HepG2 (cell line): Measurements from ENCODE around the gene NECTIN2. TPM values are rescaled to one million over a fixed set of nuclear protein-coding genes. Genes with fewer than 3 reads are reported as not detected.

Experiments
- AKAP8 ChIP-seq: sonication (generic); formaldehyde crosslinking; IDR thresholded peaks from 2 replicates; pipeline ENCODE4 v1.5.1; 2020; ENCODE audit warnings: mild to moderate bottlenecking, missing genetic modification reagents
- AKNA ChIP-seq: sonication (generic); formaldehyde crosslinking; IDR thresholded peaks from 2 replicates; pipeline ENCODE4 v1.4.0; 2020; ENCODE audit warnings: missing genetic modification reagents, borderline replicate concordance
- ATF7 ChIP-seq, 2 experiments: fragments of 450-650 bp in 1 of 2; sonication (generic) in 1 of 2; formaldehyde crosslinking in 1 of 2; IDR thresholded peaks; 2 replicates each; pipeline versions ENCODE4 v1.4.0 to v1.6.1; 2016 to 2020; ENCODE audit warnings: antibody characterized with exemption in 1 of 2, mild to moderate bottlenecking in 1 of 2, missing genetic modification reagents in 1 of 2
- CENPT ChIP-seq: sonication (generic); formaldehyde crosslinking; IDR thresholded peaks from 2 replicates; pipeline ENCODE4 v1.8.0; 2022; ENCODE audit warnings: low read depth, mild to moderate bottlenecking, moderate library complexity, missing genetic modification reagents
- HNRNPK ChIP-seq: fragments of 200-400 bp; formaldehyde crosslinking; IDR thresholded peaks from 2 replicates; pipeline ENCODE4 v1.6.1; 2018; ENCODE audit warnings: low read length, low read depth, moderate library complexity, mild to moderate bottlenecking; ENCODE audit not compliant: poor library complexity, severe bottlenecking
- HNRNPLL ChIP-seq: fragments of 200-400 bp; formaldehyde crosslinking; IDR thresholded peaks from 2 replicates; pipeline ENCODE4 v1.6.1; 2017; ENCODE audit warnings: mild to moderate bottlenecking, low read depth, low read length; ENCODE audit not compliant: poor library complexity, severe bottlenecking
- KDM2A ChIP-seq: sonication (generic); formaldehyde crosslinking; IDR thresholded peaks from 2 replicates; pipeline ENCODE4 v1.4.0; 2020; ENCODE audit warnings: low read depth, missing genetic modification reagents, borderline replicate concordance
- KLF12 ChIP-seq: sonication (generic); formaldehyde crosslinking; IDR thresholded peaks from 2 replicates; pipeline ENCODE4 v1.4.0; 2020; ENCODE audit warnings: missing genetic modification reagents, borderline replicate concordance
- MATR3 ChIP-seq: sonication (generic); formaldehyde crosslinking; IDR thresholded peaks from 2 replicates; pipeline ENCODE4 v1.4.0; 2020; ENCODE audit warnings: missing genetic modification reagents
- NFIB ChIP-seq: sonication (generic); formaldehyde crosslinking; IDR thresholded peaks from 2 replicates; pipeline ENCODE4 v1.9.0; 2021; ENCODE audit warnings: missing genetic modification reagents, mild to moderate bottlenecking, borderline replicate concordance
- RBM39 ChIP-seq: fragments of 200-400 bp; formaldehyde crosslinking; IDR thresholded peaks from one replicate; pipeline ENCODE4 v1.6.1; 2018; ENCODE audit warnings: antibody characterized with exemption, mild to moderate bottlenecking, low read depth, low read length; ENCODE audit not compliant: poor library complexity, severe bottlenecking
- SMARCE1 ChIP-seq: fragments of 450-650 bp; IDR thresholded peaks from 2 replicates; pipeline ENCODE4 v1.6.1; 2017; ENCODE audit warnings: borderline replicate concordance
- TCF12 ChIP-seq, 2 experiments: fragments of 450-650 bp in 1 of 2; sonication (generic) in 1 of 2; formaldehyde crosslinking in 1 of 2; IDR thresholded peaks; 2 replicates each; pipeline versions ENCODE4 v1.6.1 to v1.8.0; 2017 to 2022; ENCODE audit warnings: antibody characterized with exemption in 1 of 2, mild to moderate bottlenecking in 1 of 2, missing genetic modification reagents in 1 of 2, moderate library complexity in 1 of 2
- TEAD2 ChIP-seq: sonication (generic); formaldehyde crosslinking; IDR thresholded peaks from 2 replicates; pipeline ENCODE4 v1.9.0; 2021; ENCODE audit warnings: missing genetic modification reagents
- THAP11 ChIP-seq: IDR thresholded peaks from 2 replicates; pipeline ENCODE4 v1.6.1; 2016; ENCODE audit warnings: missing biosample characterization, missing genetic modification reagents
- ZFP82 ChIP-seq: sonication (generic); formaldehyde crosslinking; IDR thresholded peaks from 2 replicates; pipeline ENCODE4 v1.5.1; 2020; ENCODE audit warnings: mild to moderate bottlenecking, missing genetic modification reagents, borderline replicate concordance
- ZFY ChIP-seq: sonication (generic); formaldehyde crosslinking; IDR thresholded peaks from 2 replicates; pipeline ENCODE4 v1.4.0; 2020; ENCODE audit warnings: missing genetic modification reagents
- ZMYM3 ChIP-seq: sonication (generic); formaldehyde crosslinking; IDR thresholded peaks from 2 replicates; pipeline ENCODE4 v1.5.1; 2020; ENCODE audit warnings: mild to moderate bottlenecking, missing genetic modification reagents
- ZNF430 ChIP-seq: sonication (generic); formaldehyde crosslinking; IDR thresholded peaks from 2 replicates; pipeline ENCODE4 v1.9.0; 2021; ENCODE audit warnings: mild to moderate bottlenecking, missing genetic modification reagents
- ZNF556 ChIP-seq: sonication (generic); formaldehyde crosslinking; IDR thresholded peaks from 2 replicates; pipeline ENCODE4 v1.4.0; 2020; ENCODE audit warnings: mild to moderate bottlenecking, missing genetic modification reagents, borderline replicate concordance
- ZNF747 ChIP-seq: sonication (generic); formaldehyde crosslinking; IDR thresholded peaks from 2 replicates; pipeline ENCODE4 v1.8.1; 2023; ENCODE audit warnings: missing genetic modification reagents, mild to moderate bottlenecking, borderline replicate concordance
- ZUFSP ChIP-seq: sonication (generic); formaldehyde crosslinking; IDR thresholded peaks from 2 replicates; pipeline ENCODE4 v1.9.0; 2021; ENCODE audit warnings: missing genetic modification reagents, mild to moderate bottlenecking, borderline replicate concordance
- polyA plus RNA-seq, 8 experiments: library from polyadenylated mRNA; depleted of rRNA in 3 of 8; stranded (reverse) in 7 of 8; unstranded in 1 of 8; fragments of >200 nt; fragmentation: Illumina TruSeq in 4 of 8; extraction: Trizol in 4 of 8; gene quantifications; 2 replicates each; pipeline versions ENCODE4 v1.2.1 to v1.2.3, GENCODE V29; 2011 to 2016; ENCODE audit warnings: low read depth in 4 of 8, missing spikeins in 1 of 8, mixed read lengths in 1 of 8; ENCODE audit not compliant: insufficient read depth in 1 of 8
- total RNA-seq, 5 experiments: library from RNA; depleted of rRNA; stranded (reverse); fragments of >200 nt; fragmentation: Illumina TruSeq; extraction: Trizol; gene quantifications; 2 replicates each; pipeline ENCODE4 v1.2.3, GENCODE V29; 2016; ENCODE audit warnings: low read depth in 1 of 5
- TF ChIP-seq, protein P1 (sequence below): fragments of 450-650 bp; IDR thresholded peaks from 2 replicates; pipeline ENCODE4 v1.6.1; 2016

NECTIN2 gene
- total and polyA plus RNA-seq, 2 of the 13 experiments (the other 11 are each of a cell fraction or from before 2014, with no cell fraction given), result 75.4 to 114 TPM

- TF ChIP-seq AKNA (CRISPR knock-in tag) (no peak), TCF12 (IDR thresholded peaks at IDR 0.05) (no peak), TCF12 (CRISPR knock-in tag; IDR thresholded peaks at IDR 0.05) (no peak), KLF12 (CRISPR knock-in tag) (no peak), CENPT (CRISPR knock-in tag) (no peak), ATF7 (IDR thresholded peaks at IDR 0.05) (no peak), ATF7 (CRISPR knock-in tag; IDR thresholded peaks at IDR 0.05) (no peak), KDM2A (peak; percentile 29; the same call in 1 of the 2 replicates), AKAP8 (CRISPR knock-in tag) (no peak), ZFP82 (no peak), HNRNPK (no peak), ZFY (no peak), HNRNPLL (no peak), TEAD2 (CRISPR knock-in tag) (no peak), MATR3 (CRISPR knock-in tag) (no peak), ZNF747 (CRISPR knock-in tag) (no peak), ZNF430 (CRISPR knock-in tag) (no peak), NFIB (CRISPR knock-in tag) (no peak), SMARCE1 (no peak), RBM39 (no peak), ZNF556 (CRISPR knock-in tag) (no peak), ZMYM3 (no peak), ZUFSP (CRISPR knock-in tag) (no peak), THAP11 (0 out of 2 replicates have a peak, but pooled peaks have one; percentile 21)
- TF ChIP-seq, protein P1, sequence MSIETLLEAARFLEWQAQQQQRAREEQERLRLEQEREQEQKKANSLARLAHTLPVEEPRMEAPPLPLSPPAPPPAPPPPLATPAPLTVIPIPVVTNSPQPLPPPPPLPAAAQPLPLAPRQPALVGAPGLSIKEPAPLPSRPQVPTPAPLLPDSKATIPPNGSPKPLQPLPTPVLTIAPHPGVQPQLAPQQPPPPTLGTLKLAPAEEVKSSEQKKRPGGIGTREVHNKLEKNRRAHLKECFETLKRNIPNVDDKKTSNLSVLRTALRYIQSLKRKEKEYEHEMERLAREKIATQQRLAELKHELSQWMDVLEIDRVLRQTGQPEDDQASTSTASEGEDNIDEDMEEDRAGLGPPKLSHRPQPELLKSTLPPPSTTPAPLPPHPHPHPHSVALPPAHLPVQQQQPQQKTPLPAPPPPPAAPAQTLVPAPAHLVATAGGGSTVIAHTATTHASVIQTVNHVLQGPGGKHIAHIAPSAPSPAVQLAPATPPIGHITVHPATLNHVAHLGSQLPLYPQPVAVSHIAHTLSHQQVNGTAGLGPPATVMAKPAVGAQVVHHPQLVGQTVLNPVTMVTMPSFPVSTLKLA, result peak; percentile 39; the same call in 1 of the 2 replicates
These were observed 38.9 kb upstream of the NECTIN2 start (continued) for GRCh38 chr19:44807162-44807561.
